Neural crest cell (in vitro differentiated cells): ENCODE data around the gene PCNT. TPM values are rescaled to one million over a fixed set of nuclear protein-coding genes. Genes with fewer than 3 reads are reported as not detected.

ENCODE experiments used
- DNase-seq: peaks from one replicate; pipeline ENCODE4 v3.0.0; 2021; ENCODE audit warnings: low read depth, mixed read lengths, low spot score
- H3K27ac Mint-ChIP-seq: one replicate; pipeline ENCODE4 v1.8.0; 2021; ENCODE audit warnings: mild to moderate bottlenecking, mixed read lengths; ENCODE audit not compliant: unreplicated experiment
- H3K27me3 Mint-ChIP-seq: 2 replicates; pipeline ENCODE4 v1.8.0; 2021; ENCODE audit warnings: low read depth, mild to moderate bottlenecking, mixed read lengths
- H3K36me3 Mint-ChIP-seq: 2 replicates; pipeline ENCODE4 v1.8.0; 2021; ENCODE audit warnings: low read depth, mild to moderate bottlenecking, mixed read lengths
- H3K4me1 Mint-ChIP-seq: 2 replicates; pipeline ENCODE4 v1.8.0; 2021; ENCODE audit warnings: mixed read lengths
- H3K4me3 Mint-ChIP-seq: one replicate; pipeline ENCODE4 v1.8.0; 2021; ENCODE audit warnings: mild to moderate bottlenecking, mixed read lengths
- H3K9me3 Mint-ChIP-seq: 2 replicates; pipeline ENCODE4 v1.8.0; 2021; ENCODE audit warnings: mixed read lengths
- CTCF ChIP-seq: fragments of 200-600 bp; sonication (generic); conservative IDR thresholded peaks from 2 replicates; pipeline ENCODE4 v1.5.0; 2021; ENCODE audit warnings: antibody characterized with exemption, mild to moderate bottlenecking
- total RNA-seq: library from RNA; stranded (reverse); gene quantifications from 2 replicates; pipeline ENCODE4 v1.2.1, GENCODE V29; 2021

The PCNT gene
- total RNA-seq, 1 donor from 2014 or later: 60.4 TPM

DNA sequence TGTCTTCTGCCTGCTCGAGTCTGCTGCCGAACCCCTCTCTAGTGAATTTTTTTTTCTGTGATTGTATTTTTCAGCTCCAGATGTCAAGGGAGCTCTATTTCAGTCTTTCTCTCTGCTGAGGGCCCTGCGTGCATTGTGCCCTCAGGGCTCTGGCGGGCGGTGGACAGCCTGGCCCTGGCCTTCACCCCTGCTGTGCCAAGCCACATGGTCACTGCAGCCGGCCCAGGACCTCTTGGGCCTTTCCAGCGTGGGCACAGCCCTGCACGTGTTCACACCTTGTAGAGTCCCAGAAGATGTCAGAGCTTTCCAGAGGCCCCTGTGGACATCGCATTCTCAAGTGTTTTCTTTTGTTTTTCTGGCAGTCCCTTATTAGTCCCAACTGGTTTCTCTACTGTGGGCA lies 55.7 kb downstream of the PCNT start:
- H3K4me1 Mint-ChIP-seq: peaks cover 32% of the 10 kb centered on the region
- H3K27me3 Mint-ChIP-seq: no peaks in the 10 kb centered on the region
- H3K36me3 Mint-ChIP-seq: peaks cover 56% of the 10 kb centered on the region
- no peak for TF ChIP-seq CTCF
- no peak overlapping the region for H3K4me3 Mint-ChIP-seq
- DNase-seq: no peak
- H3K27ac Mint-ChIP-seq: no peak overlapping the region
- peaks cover 29% of the 10 kb centered on the region for H3K9me3 Mint-ChIP-seq

DNA sequence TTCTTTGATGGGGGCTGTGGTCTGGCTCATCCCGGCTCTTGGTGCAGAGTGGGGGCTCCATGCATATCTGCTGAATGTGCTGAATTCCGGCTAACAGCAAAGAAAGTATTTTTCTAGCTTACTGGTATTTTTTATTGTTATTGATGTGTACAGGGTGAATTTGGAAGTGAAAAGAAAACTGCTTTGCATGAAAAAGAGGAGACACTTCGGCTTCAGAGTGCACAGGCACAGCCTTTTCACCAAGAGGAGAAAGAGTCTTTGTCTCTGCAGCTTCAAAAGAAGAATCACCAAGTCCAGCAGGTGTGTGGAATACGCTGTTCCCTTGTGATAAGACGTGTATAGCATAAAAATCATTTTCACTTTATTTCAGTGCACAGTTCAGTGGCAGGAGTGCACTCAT lies 57.6 kb downstream of the PCNT start:
- Mint-ChIP-seq H3K4me3 (no peak overlapping the region), H3K9me3 (peaks cover 29% of the 10 kb centered on the region), H3K36me3 (peaks cover 65% of the 10 kb centered on the region), H3K4me1 (peaks cover 31% of the 10 kb centered on the region), H3K27me3 (no peaks in the 10 kb centered on the region), H3K27ac (peak overlapping the region; percentile 87)
- no peak for TF ChIP-seq CTCF
- DNase-seq: no peak

DNA sequence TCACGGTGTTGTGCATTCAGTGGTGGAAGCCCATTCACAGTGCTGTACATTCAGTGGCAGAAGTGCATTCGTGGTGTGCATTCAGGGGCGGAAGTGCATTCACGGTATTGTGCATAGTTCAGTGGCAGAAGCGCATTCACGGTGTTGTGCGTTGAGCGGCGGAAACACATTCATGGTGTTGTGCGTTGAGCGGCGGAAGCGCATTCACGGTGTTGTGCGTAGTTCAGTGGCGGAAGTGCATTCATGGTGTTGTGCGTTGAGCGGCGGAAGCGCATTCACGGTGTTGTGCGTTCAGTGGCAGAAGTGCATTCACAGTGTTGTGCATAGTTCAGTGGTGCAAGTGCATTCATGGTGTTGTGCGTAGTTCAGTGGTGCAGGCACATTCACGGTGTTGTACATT lies 60.6 kb downstream of the PCNT start:
- H3K36me3 Mint-ChIP-seq: peaks cover 47% of the 10 kb centered on the region
- H3K4me3 Mint-ChIP-seq: no peak overlapping the region
- H3K9me3 Mint-ChIP-seq: peaks cover 27% of the 10 kb centered on the region
- no peaks in the 10 kb centered on the region for H3K27me3 Mint-ChIP-seq
- H3K27ac Mint-ChIP-seq: no peak overlapping the region
- TF ChIP-seq CTCF: no peak
- peaks cover 15% of the 10 kb centered on the region for H3K4me1 Mint-ChIP-seq
- DNase-seq: no peak

GRCh38 chr21:46385846-46386733 lies 62.1 kb downstream of the PCNT start:
- H3K27ac Mint-ChIP-seq: peak overlapping the region; percentile 81
- peaks cover 8% of the 10 kb centered on the region for H3K4me1 Mint-ChIP-seq
- DNase-seq: no peak
- peaks cover 44% of the 10 kb centered on the region for H3K36me3 Mint-ChIP-seq
- TF ChIP-seq CTCF: no peak
- no peak overlapping the region for H3K4me3 Mint-ChIP-seq
- no peaks in the 10 kb centered on the region for H3K27me3 Mint-ChIP-seq
- H3K9me3 Mint-ChIP-seq: peaks cover 25% of the 10 kb centered on the region

- H3K27me3 Mint-ChIP-seq: no peaks in the 10 kb centered on the region
- H3K4me1 Mint-ChIP-seq: peaks cover 2% of the 10 kb centered on the region
- DNase-seq: no peak
- peaks cover 22% of the 10 kb centered on the region for H3K9me3 Mint-ChIP-seq
- TF ChIP-seq CTCF: no peak
- peaks cover 39% of the 10 kb centered on the region for H3K36me3 Mint-ChIP-seq
- H3K4me3 Mint-ChIP-seq: no peak overlapping the region
- no peak overlapping the region for H3K27ac Mint-ChIP-seq
These were observed 62.8 kb downstream of the PCNT start for GRCh38 chr21:46386734-46387088.
